GM12801 (cell line): ENCODE results near the gene ZBBX.

Source experiments
- CTCF ChIP-seq: IDR thresholded peaks from one replicate; pipeline ENCODE4 v1.5.1; 2011; ENCODE audit warnings: control low read depth; ENCODE audit not compliant: insufficient read length; ENCODE audit errors: extremely low read depth

ZBBX gene

GRCh38 chr3:167304077-167304476 lies 76.0 kb downstream of the ZBBX start:
- no peak for TF ChIP-seq CTCF

GRCh38 chr3:167302678-167303077 lies 77.4 kb downstream of the ZBBX start:
- TF ChIP-seq CTCF, result no peak

- TF ChIP-seq CTCF, result no peak
Observed at GRCh38 chr3:167300207-167300606, 79.9 kb downstream of the ZBBX start.

GRCh38 chr3:167289435-167289834 lies 90.7 kb downstream of the ZBBX start:
- no peak for TF ChIP-seq CTCF

- TF ChIP-seq CTCF, result no peak
Observed at GRCh38 chr3:167288737-167289136, 91.4 kb downstream of the ZBBX start.

GRCh38 chr3:167287308-167287707 lies 92.8 kb downstream of the ZBBX start:
- no peak for TF ChIP-seq CTCF

- TF ChIP-seq CTCF, result no peak
Observed at GRCh38 chr3:167274141-167274874, 105.8 kb downstream of the ZBBX start.
